ENCODE results near the gene SNX30.

- TF ChIP-seq CTCF (IDR thresholded peaks at IDR 0.05) (no peak), POLR2AphosphoS5 (IDR thresholded peaks at IDR 0.05) (no peak)
Observed at GRCh38 chr9:112774006-112774996, 23.7 kb downstream of the SNX30 start.

All from gastroesophageal sphincter (tissue), 3 donors.